K562 (cell line): Measurements from ENCODE around the gene CNDP2. TPM values are rescaled to one million over a fixed set of nuclear protein-coding genes. Genes with fewer than 3 reads are reported as not detected.
A peak's percentile ranks its signal among the peaks of the same experiment; 100 is the strongest.

Source experiments
- CUX1 ChIP-seq: fragments of 200-800 bp; sonication (Bioruptor generic); IDR thresholded peaks from 2 replicates; pipeline ENCODE4 v1.6.1; 2016; ENCODE audit warnings: missing genetic modification characterization, missing compliant biosample characterization
- GABPA ChIP-seq: fragments of 200-800 bp; sonication (Bioruptor generic); conservative IDR thresholded peaks from 2 replicates; pipeline ENCODE4 v1.6.1; 2016; ENCODE audit warnings: low read depth, missing genetic modification characterization, missing compliant biosample characterization
- GTF2E2 ChIP-seq: fragments of 200-800 bp; sonication (Bioruptor generic); IDR thresholded peaks from 2 replicates; pipeline ENCODE4 v1.6.1; 2016; ENCODE audit warnings: missing genetic modification characterization, missing compliant biosample characterization
- MCM7 ChIP-seq, 2 experiments: fragments of 450-650 bp; IDR thresholded peaks; 2 replicates each; pipeline ENCODE4 v1.6.1; 2016 to 2018
- MNT ChIP-seq, 2 experiments: fragments of 450-650 bp; conservative IDR thresholded peaks; 2 replicates each; pipeline ENCODE4 v1.6.1; 2017; ENCODE audit warnings: mild to moderate bottlenecking in 2 of 2, moderate library complexity in 2 of 2
- NRF1 ChIP-seq, 2 experiments: fragments of 450-650 bp; IDR thresholded peaks in 1 of 2; conservative IDR thresholded peaks in 1 of 2; 2 replicates each; pipeline ENCODE4 v1.6.1; 2014; ENCODE audit warnings: mild to moderate bottlenecking in 2 of 2
- POLR2H ChIP-seq: IDR thresholded peaks from 2 replicates; pipeline ENCODE4 v1.6.1; 2016; ENCODE audit warnings: missing genetic modification characterization, low read depth, mild to moderate bottlenecking, control low read depth, missing compliant biosample characterization, moderate library complexity
- PYGO2 ChIP-seq: fragments of 450-650 bp; IDR thresholded peaks from 2 replicates; pipeline ENCODE4 v1.6.1; 2016; ENCODE audit warnings: mild to moderate bottlenecking, missing genetic modification characterization, moderate library complexity, missing compliant biosample characterization
- SPI1 ChIP-seq: IDR thresholded peaks from 2 replicates; pipeline ENCODE4 v1.6.1; 2011; ENCODE audit warnings: low read depth, low read length, control low read depth, borderline replicate concordance
- ZNF644 ChIP-seq: fragments of 200-800 bp; sonication (Bioruptor generic); IDR thresholded peaks from 2 replicates; pipeline ENCODE4 v1.6.1; 2016; ENCODE audit warnings: low read depth, missing genetic modification characterization, missing compliant biosample characterization
- polyA plus RNA-seq, 8 experiments: library from polyadenylated mRNA; depleted of rRNA in 4 of 8; stranded (reverse) in 5 of 8; unstranded in 3 of 8; fragments of >200 nt; fragmentation: Nextera tagmentation in 2 of 8; fragmentation: Illumina TruSeq in 1 of 8; extraction: Ambion mirVana in 2 of 8; extraction: Trizol in 1 of 8; gene quantifications; 2 replicates each; pipeline versions ENCODE4 v1.2.1 to v1.2.3, GENCODE V29; 2011 to 2014; ENCODE audit warnings: inconsistent platforms in 1 of 8, missing spikeins in 1 of 8
- total RNA-seq, 7 experiments: library from RNA; depleted of rRNA in 6 of 7; stranded (reverse); fragments of >200 nt in 6 of 7; fragmentation: Illumina TruSeq in 2 of 7; extraction: Trizol in 2 of 7; gene quantifications; 2 replicates each; pipeline versions ENCODE4 v1.2.1 to v1.2.3, GENCODE V29; 2011 to 2021; ENCODE audit warnings: low replicate concordance in 1 of 7
- TF ChIP-seq, protein P1 (sequence below), 2 experiments: fragments of 450-650 bp in 1 of 2; sonication (generic) in 1 of 2; formaldehyde crosslinking in 1 of 2; IDR thresholded peaks in 1 of 2; conservative IDR thresholded peaks in 1 of 2; 2 replicates each; pipeline versions ENCODE4 v1.6.1 to v1.8.1; 2016 to 2023; ENCODE audit warnings: mild to moderate bottlenecking in 2 of 2, moderate library complexity in 2 of 2, inconsistent platforms in 1 of 2, missing genetic modification reagents in 1 of 2

Gene CNDP2
- total and polyA plus RNA-seq, 9 of the 15 experiments (the other 6 are each of a cell fraction or from before 2014, with no cell fraction given), result 34.1 to 128 (median 53.8) TPM

DNA sequence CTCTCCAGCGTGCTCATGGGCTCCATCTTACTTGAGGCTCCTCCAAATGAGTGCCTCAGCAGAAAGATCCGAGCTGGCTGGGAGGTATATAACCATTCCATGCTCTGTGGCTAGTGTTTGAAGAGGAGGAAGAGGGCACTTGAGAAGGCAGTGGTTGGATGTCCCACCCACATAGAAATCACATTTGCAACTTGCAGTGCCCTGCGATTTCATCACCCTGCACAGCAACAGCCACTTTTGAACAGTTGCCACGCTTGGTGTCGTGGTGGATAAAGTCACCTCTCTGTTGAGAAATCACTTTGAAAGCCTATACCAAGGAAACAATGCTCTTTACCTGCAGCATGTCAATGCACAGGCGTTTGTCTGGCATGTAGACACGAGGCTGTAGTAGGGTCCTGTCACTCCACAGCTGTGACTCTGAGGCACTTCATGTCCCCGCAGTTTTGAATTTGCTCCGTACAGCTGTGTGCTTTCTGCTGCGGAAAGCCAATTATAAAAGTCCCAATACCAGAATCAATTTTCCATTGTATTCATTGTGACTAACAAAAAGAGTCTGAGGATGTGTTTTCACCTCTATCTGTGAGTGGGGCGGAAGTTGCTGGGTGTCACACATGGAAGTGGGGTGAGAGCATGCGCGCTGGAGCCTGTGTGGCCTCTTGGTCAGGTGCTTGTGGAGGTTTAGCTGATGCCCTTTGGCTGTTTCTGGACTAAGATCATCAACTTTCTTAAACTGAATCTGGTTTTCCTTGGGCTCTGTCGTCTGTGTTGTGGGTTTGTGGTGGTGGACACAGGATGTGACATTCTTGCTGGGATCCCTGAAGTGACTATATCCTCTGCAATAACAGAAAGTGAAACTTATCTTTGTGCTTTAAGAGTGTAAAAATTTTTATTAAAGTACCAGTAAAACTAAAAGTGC is 2.8 kb downstream of the CNDP2 start (continued):
- TF ChIP-seq, protein P1, sequence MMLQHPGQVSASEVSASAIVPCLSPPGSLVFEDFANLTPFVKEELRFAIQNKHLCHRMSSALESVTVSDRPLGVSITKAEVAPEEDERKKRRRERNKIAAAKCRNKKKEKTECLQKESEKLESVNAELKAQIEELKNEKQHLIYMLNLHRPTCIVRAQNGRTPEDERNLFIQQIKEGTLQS (IDR thresholded peaks at IDR 0.05), result peak; percentile 56; the same call in 1 of the 2 replicates
- TF ChIP-seq, protein P1 (CRISPR knock-in tag; conservative IDR thresholded peaks at IDR 0.05), result no peak
- TF ChIP-seq PYGO2 (tag), result no peak
- TF ChIP-seq GTF2E2 (tag), result 0 out of 2 replicates have a peak, but pooled peaks have one; percentile 17
- no peak for TF ChIP-seq MNT (conservative IDR thresholded peaks at IDR 0.05)
- TF ChIP-seq ZNF644 (tag), result no peak
- TF ChIP-seq SPI1, result peak; percentile 31; the same call in 1 of the 2 replicates
- no peak for TF ChIP-seq MCM7 (IDR thresholded peaks at IDR 0.05)
- 0 out of 2 replicates have a peak, but pooled peaks have one; percentile 31 for TF ChIP-seq POLR2H (tag)
- no peak for TF ChIP-seq CUX1
- TF ChIP-seq GABPA (tag), result peak; percentile 72
- TF ChIP-seq NRF1 (conservative IDR thresholded peaks at IDR 0.05 in 1 of 2, IDR thresholded peaks at IDR 0.05 in 1 of 2), result peak; percentile 84 to 86
